B cell (primary cell): ENCODE data around the gene CDADC1. TPM values are rescaled to one million over a fixed set of nuclear protein-coding genes. Genes with fewer than 3 reads are reported as not detected.

Experiments used
- ATAC-seq: fragments of 200-7000 bp; cut with Tn5 transposase; one replicate; pipeline ENCODE4 v1.10.0; 2021; ENCODE audit warnings: low read depth, mild to moderate bottlenecking, moderate number of reproducible peaks, moderate library complexity
- CTCF ChIA-PET: fragments of 350-600 bp; sonication (Branson Sonifier 250); formaldehyde crosslinking; loops from one replicate; lab custom pipeline; 2021; ENCODE audit warnings: antibody characterized with exemption, inconsistent platforms; lab: Charles Lee
- POLR2A ChIA-PET: fragments of 350-600 bp; sonication (Branson Sonifier 250); formaldehyde crosslinking; loops from one replicate; lab custom pipeline; 2021; ENCODE audit warnings: antibody characterized with exemption; lab: Charles Lee
- DNase-seq: peaks from one replicate; pipeline ENCODE4 v3.0.0; 2013
- H2AFZ ChIP-seq: 2 replicates; pipeline ENCODE4 v1.6.1; 2012; ENCODE audit warnings: mild to moderate bottlenecking, low read depth, low read length; ENCODE audit not compliant: insufficient read depth, poor library complexity, severe bottlenecking
- H3K27ac ChIP-seq, 2 donors: 1 replicate in 1 of 2; 2 replicates in 1 of 2; pipeline ENCODE4 v1.5.1; 2012 to 2013; ENCODE audit warnings: low read length in 2 of 2, mild to moderate bottlenecking in 2 of 2, moderate library complexity in 1 of 2
- H3K27me3 ChIP-seq, 4 experiments: fragments of 200-600 bp in 1 of 4; sonication (generic) in 1 of 4; replicated peaks in 1 of 4; 1 replicate in 2 of 4; 2 replicates in 2 of 4; pipeline versions ENCODE4 v1.6.1 to v1.7.0; 2013 to 2016; ENCODE audit warnings: low read length in 3 of 4, mild to moderate bottlenecking in 2 of 4, mixed read lengths in 1 of 4, moderate library complexity in 1 of 4; ENCODE audit not compliant: insufficient read depth in 4 of 4, control insufficient read depth in 3 of 4; ENCODE audit errors: control extremely low read depth in 1 of 4
- H3K36me3 ChIP-seq, 2 experiments: replicated peaks in 1 of 2; 1 replicate in 1 of 2; 2 replicates in 1 of 2; pipeline versions ENCODE4 v1.6.1 to v1.7.1; 2013; ENCODE audit warnings: low read length in 1 of 2; ENCODE audit not compliant: insufficient read depth in 2 of 2, control insufficient read depth in 1 of 2; ENCODE audit errors: control extremely low read depth in 1 of 2, extremely low read depth in 1 of 2
- H3K4me1 ChIP-seq, 2 donors: fragments of 200-600 bp in 1 of 2; sonication (generic) in 1 of 2; 1 replicate in 1 of 2; 2 replicates in 1 of 2; pipeline versions ENCODE4 v1.5.1 to v1.6.1; 2013 to 2017; ENCODE audit warnings: low read length in 2 of 2; ENCODE audit not compliant: control insufficient read depth in 2 of 2, insufficient read depth in 2 of 2
- H3K4me2 ChIP-seq: replicated peaks from 2 replicates; pipeline ENCODE3; 2012; ENCODE audit warnings: mild to moderate bottlenecking, low read depth, low read length; ENCODE audit not compliant: poor library complexity, severe bottlenecking
- H3K4me3 ChIP-seq, 5 experiments: fragments of 200-600 bp in 1 of 5; sonication (generic) in 1 of 5; 1 replicate in 3 of 5; 2 replicates in 2 of 5; pipeline versions ENCODE4 v1.5.1 to v1.7.0; 2011 to 2016; ENCODE audit warnings: low read length in 4 of 5, mild to moderate bottlenecking in 4 of 5, low read depth in 2 of 5, control low read depth in 1 of 5, moderate library complexity in 1 of 5; ENCODE audit not compliant: insufficient read depth in 1 of 5; ENCODE audit errors: control extremely low read depth in 1 of 5, extremely low read depth in 1 of 5
- H3K79me2 ChIP-seq: fragments of 200-600 bp; sonication (generic); one replicate; pipeline ENCODE4 v1.6.0; 2016; ENCODE audit warnings: low read length; ENCODE audit not compliant: control insufficient read depth, insufficient read depth
- H3K9ac ChIP-seq: fragments of 200-600 bp; sonication (generic); 2 replicates; pipeline ENCODE4 v1.6.1; 2017; ENCODE audit warnings: mild to moderate bottlenecking, low read length, moderate library complexity
- H3K9me3 ChIP-seq, 3 donors: one replicate each; pipeline versions ENCODE4 v1.6.1 to v1.7.1; 2013; ENCODE audit warnings: low read length in 2 of 3; ENCODE audit not compliant: control insufficient read depth in 2 of 3, insufficient read depth in 1 of 3; ENCODE audit errors: control extremely low read depth in 1 of 3
- H4K20me1 ChIP-seq: 2 replicates; pipeline ENCODE4 v1.6.0; 2012; ENCODE audit warnings: mild to moderate bottlenecking, low read length; ENCODE audit not compliant: insufficient read depth, control insufficient read depth, poor library complexity, severe bottlenecking
- H3K27ac Mint-ChIP-seq: one replicate; pipeline ENCODE4 v1.8.0; 2021; ENCODE audit warnings: mixed read lengths
- H3K27me3 Mint-ChIP-seq: one replicate; pipeline ENCODE4 v1.8.0; 2021; ENCODE audit warnings: mixed read lengths
- H3K4me1 Mint-ChIP-seq: one replicate; pipeline ENCODE4 v1.8.0; 2021; ENCODE audit warnings: mixed read lengths
- H3K4me3 Mint-ChIP-seq: one replicate; pipeline ENCODE4 v1.8.0; 2021; ENCODE audit warnings: mixed read lengths
- H3K9me3 Mint-ChIP-seq: one replicate; pipeline ENCODE4 v1.8.0; 2022; ENCODE audit warnings: mixed read lengths; ENCODE audit not compliant: insufficient read depth
- CTCF ChIP-seq: fragments of 200-600 bp; IDR thresholded peaks from one replicate; pipeline ENCODE4 v1.8.0; 2022; ENCODE audit warnings: antibody characterized with exemption, mild to moderate bottlenecking
- EZH2 ChIP-seq: IDR thresholded peaks from 2 replicates; pipeline ENCODE4 v1.6.1; 2012; ENCODE audit warnings: borderline replicate concordance, low read depth, mild to moderate bottlenecking, moderate library complexity, low read length; ENCODE audit not compliant: insufficient read depth, poor library complexity, severe bottlenecking
- WGBS: methylation state at CpG from one replicate; pipeline ENCODE4 v1.1.5; 2013; ENCODE audit warnings: missing lambda C conversion rate; ENCODE audit not compliant: insufficient coverage; 5-methylcytosine and 5-hydroxymethylcytosine counted together
- intact Hi-C: fragments of 100-400 bp; cut with micrococcal nuclease; formaldehyde crosslinking; loops from one replicate; pipeline ENCODE4 v1.10.0; 2022
- polyA plus RNA-seq: library from polyadenylated mRNA; depleted of rRNA; stranded (reverse); fragments of >200 nt; gene quantifications from 2 replicates; pipeline ENCODE4 v1.2.3, GENCODE V29; 2012
- total RNA-seq, 2 donors: library from RNA; stranded (reverse); fragments of 120-200 nt in 1 of 2; gene quantifications; 1 replicate in 1 of 2; 2 replicates in 1 of 2; pipeline versions ENCODE4 v1.2.3 to v1.2.4, GENCODE V29; 2013 to 2022

CDADC1 gene
- total and polyA plus RNA-seq, 2 donors (not counting 1 experiment from before 2014, with no cell fraction given), result 3.0 to 14.5 TPM

- H3K4me3 Mint-ChIP-seq, result no peak overlapping the region
- Histone ChIP-seq H3K36me3 (no peaks in the 10 kb centered on the region), H4K20me1 (no peaks in the 10 kb centered on the region), H3K79me2 (no peaks in the 10 kb centered on the region), H2AFZ (no peak overlapping the region), H3K27ac (no peak overlapping the region), H3K27me3 (no peaks in the 10 kb centered on the region), H3K4me1 (no peaks in the 10 kb centered on the region), H3K9ac (no peak overlapping the region), H3K9me3 (no peaks in the 10 kb centered on the region), H3K4me3 (no peak overlapping the region), H3K4me2 (no peak overlapping the region)
- no peak overlapping the region for H3K27ac Mint-ChIP-seq
- no peak for TF ChIP-seq CTCF
- TF ChIP-seq EZH2, result no peak
- CTCF ChIA-PET, result interaction anchor here (1.2 kb wide), 1 partner anchor 46 kb away, joined by 3 read pairs; no protein-coding TSS in a partner anchor
- no peak for ATAC-seq
- POLR2A ChIA-PET, result no interaction called here
- intact Hi-C loops, result no loop called here
- H3K9me3 Mint-ChIP-seq, result no peaks in the 10 kb centered on the region
- H3K4me1 Mint-ChIP-seq, result peaks cover 4% of the 10 kb centered on the region
- WGBS, result no CpG with 5 or more reads among the region's 3 CpGs
- H3K27me3 Mint-ChIP-seq, result no peaks in the 10 kb centered on the region
- no peak for DNase-seq
These were observed 13.0 kb upstream of the CDADC1 start for GRCh38 chr13:49234741-49235140.

GRCh38 chr13:49235856-49236431 lies 11.8 kb upstream of the CDADC1 start:
- H3K9me3 ChIP-seq, result no peaks in the 10 kb centered on the region
- Mint-ChIP-seq H3K4me1 (peaks cover 4% of the 10 kb centered on the region), H3K27ac (no peak overlapping the region), H3K9me3 (no peaks in the 10 kb centered on the region), H3K4me3 (no peak overlapping the region), H3K27me3 (no peaks in the 10 kb centered on the region)
- no peaks in the 10 kb centered on the region for H3K79me2 ChIP-seq
- ATAC-seq (no peak), DNase-seq (no peak)
- H2AFZ ChIP-seq, result no peak overlapping the region
- ChIA-PET CTCF (interaction anchor here (0.6 to 1.2 kb wide), 2 partner anchors 16 to 45 kb away, joined by 3 to 4 read pairs; no protein-coding TSS in a partner anchor), POLR2A (interaction anchor here (0.7 kb wide), 1 partner anchor 835 kb away, joined by 3 read pairs; no protein-coding TSS in a partner anchor)
- H3K4me1 ChIP-seq, result no peaks in the 10 kb centered on the region
- no peak overlapping the region for H3K4me2 ChIP-seq
- H3K4me3 ChIP-seq, result no peak overlapping the region
- TF ChIP-seq CTCF (no peak), EZH2 (no peak)
- no peaks in the 10 kb centered on the region for H3K36me3 ChIP-seq
- H3K9ac ChIP-seq, result no peak overlapping the region
- WGBS, result 100% methylated on average over 2 of the region's 6 CpGs
- intact Hi-C loops, result no loop called here
- H4K20me1 ChIP-seq, result no peaks in the 10 kb centered on the region
- no peak overlapping the region for H3K27ac ChIP-seq
- no peaks in the 10 kb centered on the region for H3K27me3 ChIP-seq
